GM12875 (cell line): Measurements from ENCODE around the gene ZBTB16.

Source experiments
- H3K4me3 ChIP-seq: one replicate; pipeline ENCODE4 v1.5.1; 2011; ENCODE audit warnings: low read depth, low read length, control low read depth
- CTCF ChIP-seq: IDR thresholded peaks from 2 replicates; pipeline ENCODE4 v1.5.1; 2011; ENCODE audit warnings: low read depth, mild to moderate bottlenecking, control low read depth, inconsistent platforms, low read length, moderate library complexity, borderline replicate concordance; ENCODE audit not compliant: insufficient read depth

Gene ZBTB16

DNA sequence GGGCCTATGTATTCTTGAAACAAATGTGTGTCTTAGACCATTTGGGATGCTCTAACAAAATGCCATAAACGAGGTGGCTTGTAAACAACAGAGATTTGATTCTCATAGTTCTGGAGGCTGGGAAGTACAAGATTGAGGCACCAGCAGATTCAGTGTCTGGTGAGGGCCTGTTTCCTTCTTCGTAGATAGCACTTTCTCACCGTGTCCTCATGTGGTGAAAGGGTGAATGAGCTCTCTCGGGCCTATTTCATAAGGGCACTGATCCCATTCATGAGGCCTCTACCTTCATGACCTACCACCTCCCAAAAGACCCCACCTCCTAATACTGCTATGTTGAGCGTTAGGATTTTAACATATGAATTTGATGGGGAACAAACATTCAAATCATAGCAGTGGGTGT, 230.3 kb downstream of the ZBTB16 start:
- TF ChIP-seq CTCF: no peak
- no peak overlapping the region for H3K4me3 ChIP-seq

GRCh38 chr11:114290503-114291235, 231.2 kb downstream of the ZBTB16 start:
- no peak for TF ChIP-seq CTCF
- no peak overlapping the region for H3K4me3 ChIP-seq

- TF ChIP-seq CTCF: no peak
- no peak overlapping the region for H3K4me3 ChIP-seq
These were observed 231.9 kb downstream of the ZBTB16 start for GRCh38 chr11:114291381-114291780.

DNA sequence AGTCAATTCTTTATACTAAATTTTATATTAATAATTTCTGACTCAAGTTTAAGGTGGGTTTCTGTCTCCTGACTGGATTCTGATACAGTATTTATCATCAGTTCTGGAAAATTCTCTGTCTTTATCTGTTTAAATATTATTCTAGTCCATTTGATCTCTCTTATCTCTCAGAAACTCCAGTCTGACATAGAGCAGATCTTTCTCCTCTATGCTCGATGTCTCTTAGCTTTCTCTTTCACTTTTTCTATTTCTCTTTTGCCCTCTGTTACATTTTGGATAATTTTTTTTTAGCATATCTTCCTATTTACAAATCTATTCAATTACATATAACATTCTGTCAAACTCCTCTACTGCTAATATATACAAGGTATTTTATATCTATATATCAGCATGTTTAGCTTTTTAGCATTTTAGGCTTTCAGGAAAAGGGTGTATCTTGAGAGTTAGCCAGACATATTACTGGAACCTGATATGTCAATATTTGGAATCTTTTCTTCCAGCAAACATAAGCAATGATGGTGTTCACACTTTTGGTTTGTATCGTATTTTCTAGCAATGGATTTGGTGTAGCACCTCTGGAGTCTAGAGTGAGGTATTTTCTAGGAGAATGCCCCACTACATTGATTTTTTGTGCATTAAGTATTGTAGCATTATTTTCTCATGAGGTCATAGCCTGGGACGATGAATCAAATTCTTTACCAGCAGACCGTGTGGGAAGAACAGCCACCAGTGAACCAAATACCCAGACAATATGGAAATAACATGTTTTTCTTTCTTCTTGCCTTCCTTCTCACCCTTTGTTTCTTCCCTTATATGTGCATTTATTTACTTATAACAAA, 232.6 kb downstream of the ZBTB16 start:
- no peak for TF ChIP-seq CTCF
- H3K4me3 ChIP-seq: no peak overlapping the region

DNA sequence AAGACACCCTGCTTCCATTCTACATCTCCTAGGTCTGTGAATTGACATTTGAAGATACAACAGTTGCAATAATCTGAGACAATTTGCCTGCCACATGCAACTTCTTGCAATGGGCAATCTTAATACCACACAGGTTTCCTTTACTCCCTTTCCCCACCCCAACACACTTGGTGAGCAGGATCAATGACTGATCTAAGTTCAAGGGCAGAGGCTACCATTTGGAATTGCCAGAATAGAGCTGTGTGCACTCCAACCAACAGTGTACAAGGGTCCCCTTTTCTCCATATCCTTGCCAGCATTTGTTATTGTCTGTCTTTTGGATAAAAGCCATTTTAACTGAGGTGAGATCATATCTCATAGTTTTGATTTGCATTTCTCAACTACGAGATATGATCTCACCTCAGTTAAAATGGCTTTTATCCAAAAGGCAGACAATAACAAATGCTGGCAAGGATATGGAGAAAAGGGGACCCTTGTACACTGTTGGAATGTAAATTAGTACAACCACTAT, 233.7 kb downstream of the ZBTB16 start:
- H3K4me3 ChIP-seq: no peak overlapping the region

DNA sequence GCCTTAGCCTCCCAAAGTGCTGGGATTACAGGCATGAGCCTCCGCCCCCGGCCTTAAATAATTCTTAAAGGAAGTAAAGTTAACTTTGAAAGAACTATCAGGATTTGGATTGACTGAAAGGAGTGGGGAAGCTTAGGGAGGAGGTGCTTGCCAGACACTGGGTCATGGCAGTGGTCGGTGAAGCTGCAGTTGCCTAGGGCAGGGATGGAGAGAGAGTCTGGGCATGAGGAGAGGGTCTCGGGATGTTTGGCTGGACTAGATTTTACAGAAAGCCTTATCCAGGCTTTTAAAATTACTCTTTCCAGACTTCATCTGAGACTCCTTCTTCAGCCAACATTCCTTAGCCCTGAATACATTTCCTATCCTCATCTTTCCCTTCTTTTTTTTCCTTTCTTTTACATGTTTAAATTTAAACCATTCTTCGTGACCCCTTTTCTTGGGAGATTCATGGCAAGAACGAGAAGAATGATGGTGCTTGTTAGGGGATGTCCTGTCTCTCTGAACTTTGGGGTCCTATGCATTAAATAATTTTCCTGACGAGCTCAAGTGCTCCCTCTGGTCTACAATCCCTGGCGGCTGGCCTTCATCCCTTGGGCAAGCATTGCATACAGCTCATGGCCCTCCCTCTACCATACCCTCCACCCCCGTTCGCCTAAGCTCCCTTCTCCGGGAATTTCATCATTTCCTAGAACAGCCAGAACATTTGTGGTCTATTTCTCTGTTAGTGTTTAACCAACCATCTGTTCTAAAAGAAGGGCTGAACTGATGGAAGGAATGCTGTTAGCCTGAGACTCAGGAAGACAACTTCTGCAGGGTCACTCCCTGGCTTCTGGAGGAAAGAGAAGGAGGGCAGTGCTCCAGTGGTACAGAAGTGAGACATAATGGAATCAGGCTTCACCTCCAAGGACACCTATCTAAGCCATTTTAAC, 236.4 kb downstream of the ZBTB16 start, which contains the start of gene NNMT:
Gene NNMT, plus strand, starts transcription at position 724 of the 929 bp plus-strand sequence. Its CDS starts 158 bp downstream, at position 882.
- no peak within 1 kb of the TSS for H3K4me3 ChIP-seq
- TF ChIP-seq CTCF: no peak

More for the DNA sequence above, 233.7 kb downstream of the ZBTB16 start:
- no peak for TF ChIP-seq CTCF
